ENCODE measurements around the gene DNASE2. TPM values are rescaled to one million over a fixed set of nuclear protein-coding genes. Genes with fewer than 3 reads are reported as not detected.
A peak's percentile ranks its signal among the peaks of the same experiment; 100 is the strongest.
"Not testable (repeated sequence)": the region's sequence is repeated elsewhere in the genome, so short reads cannot be mapped to it uniquely, and the experiment has no call there.

Gene DNASE2
- total and polyA plus RNA-seq, 2 donors from 2014 or later = 34.7 to 50.9 TPM

- peak within 1 kb of the TSS; percentile 65 to 90 (median 78) for H3K9ac ChIP-seq (ENCODE audit: low read length in 3 of 3)
- DNase-seq (peak; percentile 98 to 100 (median 99)), FAIRE-seq (peak; percentile 99)
- no peaks in the 10 kb centered on the region for H3K9me3 ChIP-seq (ENCODE audit: control insufficient read depth in 2 of 3, insufficient read depth in 1 of 3, low read length in 3 of 3)
- H3K4me1 ChIP-seq (ENCODE audit: control insufficient read depth in 2 of 3, insufficient read depth in 2 of 3, low read depth in 1 of 3, low read length in 3 of 3) = peaks cover 0 to 11% (median 0%) of the 10 kb centered on the region in 3 donors
- no peak for TF ChIP-seq CTCF (IDR thresholded peaks at IDR 0.05; ENCODE audit: borderline replicate concordance, extremely low read depth, insufficient read depth)
- H3K27ac ChIP-seq (ENCODE audit: low read depth in 2 of 2, low read length in 2 of 2) = peak within 1 kb of the TSS; percentile 63 to 77
- peaks cover 0 to 12% (median 7%) of the 10 kb centered on the region in 3 donors for H3K36me3 ChIP-seq (ENCODE audit: control insufficient read depth in 2 of 3, insufficient read depth in 3 of 3, low read length in 3 of 3)
- peak within 1 kb of the TSS; percentile 75 to 97 (median 93) for H3K4me3 ChIP-seq (ENCODE audit: low read length in 3 of 3)
- intact Hi-C loops (cut with DNase I) = no loop called here
- H3K27me3 ChIP-seq (ENCODE audit: control insufficient read depth, insufficient read depth, low read length) = no peaks in the 10 kb centered on the region
These were observed 9.7 kb upstream of the DNASE2 start, which contains the start of gene GCDH for GRCh38 chr19:12890787-12891552. Gene GCDH (plus strand): TSS chr19:12891160. CDS start chr19:12891305, 145 bp downstream.

- Histone ChIP-seq H3K36me3 (ENCODE audit: control insufficient read depth in 2 of 3, insufficient read depth in 3 of 3, low read length in 3 of 3) (peaks cover 0 to 12% (median 7%) of the 10 kb centered on the region in 3 donors), H3K9ac (ENCODE audit: low read length in 3 of 3) (peak overlapping the region in 1 of 3 donors; percentile 50), H3K4me3 (ENCODE audit: low read length in 3 of 3) (peak overlapping the region; percentile 33 to 93 (median 42)), H3K27ac (ENCODE audit: low read depth in 2 of 2, low read length in 2 of 2) (peak overlapping the region in 1 of 2 donors; percentile 14), H3K4me1 (ENCODE audit: control insufficient read depth in 2 of 3, insufficient read depth in 2 of 3, low read depth in 1 of 3, low read length in 3 of 3) (peaks cover 0 to 11% (median 0%) of the 10 kb centered on the region in 3 donors)
- DNase-seq; FAIRE-seq; H3K27me3 ChIP-seq (ENCODE audit: control insufficient read depth, insufficient read depth, low read length); intact Hi-C loops (cut with DNase I); H3K9me3 ChIP-seq (ENCODE audit: control insufficient read depth in 2 of 3, insufficient read depth in 1 of 3, low read length in 3 of 3): not testable (repeated sequence)
These were observed 9.1 kb upstream of the DNASE2 start for GRCh38 chr19:12890299-12890786.

- no peak overlapping the region for H3K9ac ChIP-seq (ENCODE audit: low read length in 3 of 3)
- no peak overlapping the region for H3K4me3 ChIP-seq (ENCODE audit: low read length in 3 of 3)
- H3K4me1 ChIP-seq (ENCODE audit: control insufficient read depth in 2 of 3, insufficient read depth in 2 of 3, low read depth in 1 of 3, low read length in 3 of 3) = peaks cover 0 to 11% (median 0%) of the 10 kb centered on the region in 3 donors
- H3K9me3 ChIP-seq (ENCODE audit: control insufficient read depth in 2 of 3, insufficient read depth in 1 of 3, low read length in 3 of 3) = no peaks in the 10 kb centered on the region
- H3K27me3 ChIP-seq (ENCODE audit: control insufficient read depth, insufficient read depth, low read length) = peaks cover 8% of the 10 kb centered on the region
- H3K27ac ChIP-seq (ENCODE audit: low read depth in 2 of 2, low read length in 2 of 2) = no peak overlapping the region
- H3K36me3 ChIP-seq (ENCODE audit: control insufficient read depth in 2 of 3, insufficient read depth in 3 of 3, low read length in 3 of 3) = no peaks in the 10 kb centered on the region
- TF ChIP-seq CTCF (IDR thresholded peaks at IDR 0.05; ENCODE audit: borderline replicate concordance, extremely low read depth, insufficient read depth) = no peak
- no peak for FAIRE-seq
- intact Hi-C loops (cut with DNase I) = no loop called here
- no peak for DNase-seq
These were observed 6.9 kb upstream of the DNASE2 start for GRCh38 chr19:12888006-12888603.
